Stimulated activated CD8-positive, alpha-beta memory T cell treated with anti-CD3 and anti-CD28 coated beads, Interleukin-4, amount 100 ng/mL, for 1 hour (primary cell): ENCODE data around the gene TMEM121.

Experiments
- DNase-seq, 2 donors: peaks; one replicate each; pipeline ENCODE4 v3.0.0-alpha.2; 2020; ENCODE audit warnings: low read depth in 2 of 2, low spot score in 1 of 2

TMEM121 gene

GRCh38 chr14:105486974-105487448 lies 39.4 kb upstream of the TMEM121 start:
- DNase-seq = peak in 1 of 2 donors; percentile 47

GRCh38 chr14:105487449-105487985 lies 38.9 kb upstream of the TMEM121 start:
- DNase-seq = peak in 1 of 2 donors; percentile 53

- no peak for DNase-seq
Measured at GRCh38 chr14:105487986-105488777, 38.2 kb upstream of the TMEM121 start.

GRCh38 chr14:105488781-105489541 lies 37.4 kb upstream of the TMEM121 start:
- DNase-seq = no peak

- DNase-seq = peak; percentile 62 to 72
Measured at GRCh38 chr14:105489542-105490266, 36.7 kb upstream of the TMEM121 start.

GRCh38 chr14:105490267-105490571 lies 36.2 kb upstream of the TMEM121 start:
- no peak for DNase-seq

- DNase-seq = peak; percentile 95 to 97
Measured at GRCh38 chr14:105490572-105491365, 35.6 kb upstream of the TMEM121 start, which contains the start of gene TEDC1. TEDC1 (plus strand) TSS chr14:105491246; CDS start chr14:105491376, 130 bp downstream.

GRCh38 chr14:105491366-105491973 lies 34.9 kb upstream of the TMEM121 start:
- peak in 1 of 2 donors; percentile 75 for DNase-seq

GRCh38 chr14:105492031-105492970 lies 34.1 kb upstream of the TMEM121 start:
- DNase-seq = no peak

- no peak for DNase-seq
Measured at GRCh38 chr14:105492971-105493871, 33.2 kb upstream of the TMEM121 start.

- no peak for DNase-seq
Measured at GRCh38 chr14:105493921-105494605, 32.3 kb upstream of the TMEM121 start.

- no peak for DNase-seq
Measured at GRCh38 chr14:105494606-105494929, 31.8 kb upstream of the TMEM121 start.

GRCh38 chr14:105495101-105495989 lies 31.0 kb upstream of the TMEM121 start:
- no peak for DNase-seq

GRCh38 chr14:105495990-105496830 lies 30.2 kb upstream of the TMEM121 start:
- DNase-seq = no peak

- no peak for DNase-seq
Measured at GRCh38 chr14:105496831-105497591, 29.4 kb upstream of the TMEM121 start.
